Aorta (tissue), 5 donors: ENCODE measurements around the gene RBM44. TPM values are rescaled to one million over a fixed set of nuclear protein-coding genes. Genes with fewer than 3 reads are reported as not detected.
"Not testable (repeated sequence)": the region's sequence is repeated elsewhere in the genome, so short reads cannot be mapped to it uniquely, and the experiment has no call there.

ENCODE experiments used
- ATAC-seq: fragments of 200-7000 bp; cut with Tn5 transposase; one replicate; pipeline ENCODE4 v1.9.1; 2022; ENCODE audit warnings: moderate library complexity; ENCODE audit not compliant: low FRiP score
- DNase-seq, 2 donors: peaks; one replicate each; pipeline ENCODE4 v3.0.0-alpha.2; 2020
- H3K27ac ChIP-seq, 2 donors: one replicate each; pipeline ENCODE4 v1.5.1; 2013; ENCODE audit warnings: low read length in 2 of 2, mild to moderate bottlenecking in 2 of 2, moderate library complexity in 2 of 2, control low read depth in 1 of 2, inconsistent platforms in 1 of 2, low read depth in 1 of 2
- H3K27me3 ChIP-seq, 2 donors: one replicate each; pipeline ENCODE4 v1.6.1; 2013; ENCODE audit warnings: control low read depth in 1 of 2, low read length in 1 of 2, mild to moderate bottlenecking in 1 of 2, moderate library complexity in 1 of 2; ENCODE audit not compliant: insufficient read depth in 2 of 2, control insufficient read depth in 1 of 2
- H3K36me3 ChIP-seq, 2 donors: one replicate each; pipeline ENCODE4 v1.6.1; 2013; ENCODE audit warnings: control low read depth in 1 of 2, low read length in 1 of 2, mild to moderate bottlenecking in 1 of 2; ENCODE audit not compliant: insufficient read depth in 2 of 2, control insufficient read depth in 1 of 2
- H3K4me1 ChIP-seq, 2 donors: one replicate each; pipeline ENCODE4 v1.6.1; 2013; ENCODE audit warnings: low read length in 2 of 2, control low read depth in 1 of 2, mild to moderate bottlenecking in 1 of 2, moderate library complexity in 1 of 2; ENCODE audit not compliant: insufficient read depth in 2 of 2, control insufficient read depth in 1 of 2
- H3K4me3 ChIP-seq, 2 donors: one replicate each; pipeline ENCODE4 v1.5.1; 2013; ENCODE audit warnings: low read length in 2 of 2, control low read depth in 1 of 2, mild to moderate bottlenecking in 1 of 2
- H3K9me3 ChIP-seq: one replicate; pipeline ENCODE4 v1.6.1; 2013; ENCODE audit warnings: mild to moderate bottlenecking, low read length; ENCODE audit not compliant: control insufficient read depth
- WGBS, 2 donors: extraction: QIAGEN DNeasy Blood & Tissue Kit; methylation state at CpG; one replicate each; pipeline ENCODE4 v1.1.7; 2013; 5-methylcytosine and 5-hydroxymethylcytosine counted together
- intact Hi-C, 2 donors: fragments of 100-400 bp; cut with DNase I; formaldehyde crosslinking; loops; one replicate each; pipeline versions ENCODE4 v1.14.2 to v1.15.0; 2022
- polyA plus RNA-seq, 2 donors: library from polyadenylated mRNA; stranded (reverse); fragments of 200-250 nt; gene quantifications; one replicate each; pipeline ENCODE4 v1.2.3, GENCODE V29; 2013
- total RNA-seq, 2 donors: library from RNA; stranded (reverse); fragmentation: NEBNext Ultra II Directional; extraction: Animal tissue kit (Norgen Biotek cat#: 25700); gene quantifications; one replicate each; pipeline ENCODE4 v1.2.1, GENCODE V29; 2021
- donor health status: healthy with polysubstance abuse.
- donor health status: Bipolar disorder and iron deficiency.
- donor health status: DM: no; HTN: no; CAD: no.
- donor health status: DM: no; HTN: no; CAD: no.
- donor health status: DM: yes; HTN: yes; CAD: no.

RBM44 gene
- total and polyA plus RNA-seq, 4 donors, result 1.4 to 3.2 (median 2.5) TPM; not detected in 1

GRCh38 chr2:237823544-237823943 lies 25.0 kb downstream of the RBM44 start:
- Histone ChIP-seq H3K9me3 (no peaks in the 10 kb centered on the region), H3K27me3 (no peaks in the 10 kb centered on the region), H3K27ac (no peak overlapping the region), H3K36me3 (no peaks in the 10 kb centered on the region), H3K4me3 (no peak overlapping the region), H3K4me1 (no peaks in the 10 kb centered on the region)
- DNase-seq, result no peak
- no peak for ATAC-seq
- intact Hi-C loops, result no loop called here
- 97 to 99% methylated on average over 2 of the region's 2 CpGs for WGBS, 2 donors

- Histone ChIP-seq H3K4me3 (no peak overlapping the region), H3K9me3 (no peaks in the 10 kb centered on the region), H3K27me3 (no peaks in the 10 kb centered on the region), H3K27ac (no peak overlapping the region), H3K4me1 (no peaks in the 10 kb centered on the region), H3K36me3 (no peaks in the 10 kb centered on the region)
- intact Hi-C loops, result no loop called here
- DNase-seq, result no peak
- ATAC-seq, result no peak
- 87 to 88% methylated on average over 6 of the region's 6 CpGs for WGBS, 2 donors
Measured at GRCh38 chr2:237824085-237824484, 25.5 kb downstream of the RBM44 start.

- intact Hi-C loops, result no loop called here
- Histone ChIP-seq H3K4me1 (no peaks in the 10 kb centered on the region), H3K27ac (no peak overlapping the region), H3K4me3 (no peak overlapping the region), H3K27me3 (no peaks in the 10 kb centered on the region), H3K9me3 (no peaks in the 10 kb centered on the region), H3K36me3 (no peaks in the 10 kb centered on the region)
- no peak for ATAC-seq
- DNase-seq, result no peak
- WGBS, 2 donors, result 84 to 86% methylated on average over 3 of the region's 3 CpGs
Measured at GRCh38 chr2:237827421-237827987, 28.9 kb downstream of the RBM44 start.

- WGBS, 2 donors, result 94% methylated on average over 2 of the region's 2 CpGs
- intact Hi-C loops, result no loop called here
Measured at GRCh38 chr2:237830522-237830921, 31.9 kb downstream of the RBM44 start.

GRCh38 chr2:237833546-237833945 lies 35.0 kb downstream of the RBM44 start:
- 95 to 98% methylated on average over 1 of the region's 1 CpG for WGBS, 2 donors
- Histone ChIP-seq H3K9me3 (no peaks in the 10 kb centered on the region), H3K27ac (no peak overlapping the region), H3K27me3 (no peaks in the 10 kb centered on the region), H3K36me3 (no peaks in the 10 kb centered on the region), H3K4me3 (no peak overlapping the region), H3K4me1 (no peaks in the 10 kb centered on the region)
- no peak for ATAC-seq
- intact Hi-C loops, result no loop called here
- DNase-seq, result no peak

More at GRCh38 chr2:237830522-237830921, 31.9 kb downstream of the RBM44 start:
- H3K36me3 ChIP-seq, result no peaks in the 10 kb centered on the region
- H3K9me3 ChIP-seq, result no peaks in the 10 kb centered on the region
- H3K27ac ChIP-seq, result no peak overlapping the region
- H3K4me1 ChIP-seq, result no peaks in the 10 kb centered on the region
- DNase-seq, result no peak
- no peak for ATAC-seq
- H3K4me3 ChIP-seq, result no peak overlapping the region
- H3K27me3 ChIP-seq, result no peaks in the 10 kb centered on the region

- ATAC-seq (no peak), DNase-seq (no peak)
- 70 to 73% methylated on average over 3 of the region's 3 CpGs for WGBS, 2 donors
- Histone ChIP-seq H3K27me3 (no peaks in the 10 kb centered on the region), H3K27ac (no peak overlapping the region), H3K4me1 (no peaks in the 10 kb centered on the region), H3K36me3 (no peaks in the 10 kb centered on the region), H3K9me3 (no peaks in the 10 kb centered on the region), H3K4me3 (no peak overlapping the region)
- intact Hi-C loops, result no loop called here
Measured at GRCh38 chr2:237835372-237835771, 36.8 kb downstream of the RBM44 start.

GRCh38 chr2:237841051-237841450 lies 42.5 kb downstream of the RBM44 start:
- H3K4me1 ChIP-seq, result no peaks in the 10 kb centered on the region
- DNase-seq (no peak), ATAC-seq (no peak)
- no peaks in the 10 kb centered on the region for H3K9me3 ChIP-seq
- intact Hi-C loops, result no loop called here
- no peaks in the 10 kb centered on the region for H3K36me3 ChIP-seq
- no peak overlapping the region for H3K27ac ChIP-seq
- 70 to 80% methylated on average over 4 of the region's 4 CpGs for WGBS, 2 donors
- H3K27me3 ChIP-seq, result no peaks in the 10 kb centered on the region
- H3K4me3 ChIP-seq, result no peak overlapping the region

- 95 to 96% methylated on average over 12 of the region's 12 CpGs for WGBS, 2 donors
- ATAC-seq, intact Hi-C loops, H3K9me3 ChIP-seq, H3K4me1 ChIP-seq, H3K27me3 ChIP-seq, H3K27ac ChIP-seq, H3K4me3 ChIP-seq, H3K36me3 ChIP-seq: not testable (repeated sequence)
- DNase-seq, result peak in 1 of 2 donors; percentile 69
Measured at GRCh38 chr2:237848940-237849339, 50.4 kb downstream of the RBM44 start.

- no peaks in the 10 kb centered on the region for H3K9me3 ChIP-seq
- DNase-seq (no peak), ATAC-seq (no peak)
- intact Hi-C loops, result loop anchor here in 1 of 2 donors (10.0 kb wide), 1 partner anchor 291 kb away; no protein-coding TSS in a partner anchor
- H3K4me1 ChIP-seq, result no peaks in the 10 kb centered on the region
- H3K4me3 ChIP-seq, result no peak overlapping the region
- no peaks in the 10 kb centered on the region for H3K36me3 ChIP-seq
- 74 to 85% methylated on average over 3 of the region's 3 CpGs for WGBS, 2 donors
- no peak overlapping the region for H3K27ac ChIP-seq
- H3K27me3 ChIP-seq, result no peaks in the 10 kb centered on the region
Measured at GRCh38 chr2:237854295-237854694, 55.7 kb downstream of the RBM44 start.
